GM20000 (cell line): ENCODE measurements around the gene CARMIL1.

Experiments
- DNase-seq: peaks from one replicate; pipeline ENCODE4 v3.0.0; 2012; ENCODE audit warnings: low spot score
- TF ChIP-seq, protein P1 (sequence below): IDR thresholded peaks from 2 replicates; pipeline ENCODE4 v1.5.1; 2012; ENCODE audit warnings: mild to moderate bottlenecking, control low read depth; ENCODE audit errors: extremely low read depth, missing control alignments

The CARMIL1 gene

DNA sequence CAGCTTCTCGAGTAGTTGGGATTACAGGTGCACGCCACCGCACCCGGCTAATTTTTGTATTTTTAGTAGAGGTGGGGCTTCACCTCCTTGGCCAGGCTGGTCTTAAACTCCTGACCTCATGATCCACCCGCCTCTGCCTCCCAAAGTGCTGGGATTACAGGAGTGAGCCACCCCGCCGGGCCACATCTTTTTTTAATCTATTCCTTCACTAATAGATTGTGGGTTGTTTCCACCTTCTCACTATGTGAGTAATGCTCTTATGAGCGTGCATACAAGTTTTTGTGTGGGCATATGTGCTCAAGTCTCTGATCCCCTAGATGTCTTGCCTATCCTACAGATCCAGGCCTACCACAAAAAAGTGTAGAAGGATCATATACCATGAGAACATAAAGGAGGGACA, 30.7 kb downstream of the CARMIL1 start:
- no peak for DNase-seq
- TF ChIP-seq, protein P1, sequence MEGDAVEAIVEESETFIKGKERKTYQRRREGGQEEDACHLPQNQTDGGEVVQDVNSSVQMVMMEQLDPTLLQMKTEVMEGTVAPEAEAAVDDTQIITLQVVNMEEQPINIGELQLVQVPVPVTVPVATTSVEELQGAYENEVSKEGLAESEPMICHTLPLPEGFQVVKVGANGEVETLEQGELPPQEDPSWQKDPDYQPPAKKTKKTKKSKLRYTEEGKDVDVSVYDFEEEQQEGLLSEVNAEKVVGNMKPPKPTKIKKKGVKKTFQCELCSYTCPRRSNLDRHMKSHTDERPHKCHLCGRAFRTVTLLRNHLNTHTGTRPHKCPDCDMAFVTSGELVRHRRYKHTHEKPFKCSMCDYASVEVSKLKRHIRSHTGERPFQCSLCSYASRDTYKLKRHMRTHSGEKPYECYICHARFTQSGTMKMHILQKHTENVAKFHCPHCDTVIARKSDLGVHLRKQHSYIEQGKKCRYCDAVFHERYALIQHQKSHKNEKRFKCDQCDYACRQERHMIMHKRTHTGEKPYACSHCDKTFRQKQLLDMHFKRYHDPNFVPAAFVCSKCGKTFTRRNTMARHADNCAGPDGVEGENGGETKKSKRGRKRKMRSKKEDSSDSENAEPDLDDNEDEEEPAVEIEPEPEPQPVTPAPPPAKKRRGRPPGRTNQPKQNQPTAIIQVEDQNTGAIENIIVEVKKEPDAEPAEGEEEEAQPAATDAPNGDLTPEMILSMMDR = no peak

DNA sequence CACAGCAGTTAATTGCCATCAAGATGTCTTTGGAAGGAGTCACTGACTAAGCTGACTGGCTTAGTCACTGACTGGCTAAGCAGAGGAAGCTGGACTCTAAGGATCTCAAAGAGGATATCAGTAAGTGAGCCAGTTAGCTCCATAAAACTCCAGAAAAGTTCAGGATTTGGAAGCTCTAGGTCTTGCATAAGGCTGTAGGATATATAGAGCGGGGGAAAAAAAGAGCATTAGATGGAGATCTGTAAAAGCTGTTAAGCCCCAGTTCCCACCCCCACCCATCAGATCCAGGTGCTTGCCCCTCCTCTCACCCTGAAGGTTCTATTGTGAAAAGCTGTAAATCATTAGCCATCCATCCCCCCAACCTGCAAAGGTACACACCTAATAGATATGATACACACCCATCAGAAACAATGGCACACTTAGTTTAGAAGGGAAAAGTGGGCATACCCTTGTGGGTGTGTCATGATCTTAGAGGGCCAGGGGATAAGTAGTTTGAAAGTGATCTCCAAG, 32.2 kb downstream of the CARMIL1 start:
- no peak for DNase-seq

DNA sequence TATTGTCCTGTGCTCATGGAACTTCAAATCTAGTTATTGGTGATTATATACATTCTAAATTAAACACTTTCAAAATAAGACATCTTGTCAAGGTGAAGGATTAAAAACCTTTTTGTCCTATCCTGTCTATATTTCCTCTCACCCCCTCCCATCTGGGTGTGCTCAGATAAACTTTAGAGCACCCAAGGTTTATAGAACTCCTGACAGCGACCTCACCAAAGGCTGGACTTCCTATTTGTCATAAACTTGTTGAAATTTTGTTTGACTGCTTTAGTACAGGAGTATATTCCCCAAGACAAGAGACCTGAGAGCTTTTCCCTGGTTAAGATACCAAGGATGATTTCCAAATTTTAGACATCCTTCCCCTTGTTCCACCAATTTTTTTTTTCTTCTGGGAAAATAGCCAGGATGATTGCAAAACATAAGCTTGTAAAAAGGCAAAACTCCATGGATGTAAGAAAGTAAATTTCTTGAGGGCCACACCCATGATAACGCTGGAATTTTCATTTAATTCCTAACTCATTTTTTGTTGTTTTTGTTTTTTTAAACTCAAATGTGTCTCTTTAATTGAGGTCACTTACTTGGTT, 33.0 kb downstream of the CARMIL1 start:
- no peak for DNase-seq
- TF ChIP-seq, protein P1 = no peak

More for the DNA sequence above, 32.2 kb downstream of the CARMIL1 start:
- TF ChIP-seq, protein P1 = no peak

DNA sequence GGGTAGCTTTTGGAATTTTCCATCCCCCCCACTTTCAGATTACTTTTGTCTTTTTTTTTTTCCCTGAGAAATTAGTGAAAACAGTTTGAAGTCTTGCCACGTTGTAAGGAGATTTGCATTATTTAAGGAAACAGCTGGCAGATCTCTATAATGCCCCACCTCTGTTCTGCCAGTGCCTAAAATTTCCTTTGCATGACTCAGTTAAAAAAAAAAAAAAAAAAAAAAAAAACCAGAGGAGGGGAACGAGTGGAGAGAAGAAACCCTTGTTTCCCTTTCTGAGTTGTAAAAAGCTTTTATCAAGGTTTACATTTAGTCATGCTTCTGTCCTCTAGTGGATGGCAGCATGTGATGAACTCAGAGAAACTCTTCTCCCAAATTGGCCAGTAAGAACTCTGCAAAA, 33.5 kb downstream of the CARMIL1 start:
- DNase-seq = no peak
- TF ChIP-seq, protein P1 = no peak

DNA sequence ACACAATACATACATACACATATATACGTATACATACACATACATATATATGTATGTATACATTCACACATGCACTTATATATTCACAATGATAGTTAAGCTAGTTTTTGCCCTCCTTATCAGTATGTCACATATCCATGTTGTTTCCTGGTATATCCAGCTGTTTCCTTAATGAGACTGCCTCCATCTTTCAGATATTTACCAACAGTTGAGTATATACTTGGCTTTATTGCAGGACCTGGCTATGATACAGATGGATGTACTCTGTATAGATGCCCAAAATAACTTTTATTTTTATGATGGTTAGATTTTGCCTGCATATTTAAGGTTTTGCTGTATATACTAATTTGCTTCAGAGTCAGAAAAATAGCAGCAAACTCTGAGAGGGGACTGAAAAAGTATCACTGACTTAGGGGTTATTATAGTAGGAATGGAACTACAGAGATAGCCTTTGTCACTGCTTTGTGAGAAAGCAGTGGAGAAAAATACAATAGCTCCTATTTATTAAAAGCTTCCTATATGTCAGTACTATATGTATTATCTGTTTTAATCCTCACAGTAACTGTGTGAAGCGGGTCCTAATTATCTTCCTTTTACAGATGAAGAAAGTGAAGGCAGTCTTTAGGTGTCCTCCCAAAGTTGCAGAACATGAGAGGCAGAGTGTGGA, 35.5 kb downstream of the CARMIL1 start:
- DNase-seq = no peak
- TF ChIP-seq, protein P1 = no peak

DNA sequence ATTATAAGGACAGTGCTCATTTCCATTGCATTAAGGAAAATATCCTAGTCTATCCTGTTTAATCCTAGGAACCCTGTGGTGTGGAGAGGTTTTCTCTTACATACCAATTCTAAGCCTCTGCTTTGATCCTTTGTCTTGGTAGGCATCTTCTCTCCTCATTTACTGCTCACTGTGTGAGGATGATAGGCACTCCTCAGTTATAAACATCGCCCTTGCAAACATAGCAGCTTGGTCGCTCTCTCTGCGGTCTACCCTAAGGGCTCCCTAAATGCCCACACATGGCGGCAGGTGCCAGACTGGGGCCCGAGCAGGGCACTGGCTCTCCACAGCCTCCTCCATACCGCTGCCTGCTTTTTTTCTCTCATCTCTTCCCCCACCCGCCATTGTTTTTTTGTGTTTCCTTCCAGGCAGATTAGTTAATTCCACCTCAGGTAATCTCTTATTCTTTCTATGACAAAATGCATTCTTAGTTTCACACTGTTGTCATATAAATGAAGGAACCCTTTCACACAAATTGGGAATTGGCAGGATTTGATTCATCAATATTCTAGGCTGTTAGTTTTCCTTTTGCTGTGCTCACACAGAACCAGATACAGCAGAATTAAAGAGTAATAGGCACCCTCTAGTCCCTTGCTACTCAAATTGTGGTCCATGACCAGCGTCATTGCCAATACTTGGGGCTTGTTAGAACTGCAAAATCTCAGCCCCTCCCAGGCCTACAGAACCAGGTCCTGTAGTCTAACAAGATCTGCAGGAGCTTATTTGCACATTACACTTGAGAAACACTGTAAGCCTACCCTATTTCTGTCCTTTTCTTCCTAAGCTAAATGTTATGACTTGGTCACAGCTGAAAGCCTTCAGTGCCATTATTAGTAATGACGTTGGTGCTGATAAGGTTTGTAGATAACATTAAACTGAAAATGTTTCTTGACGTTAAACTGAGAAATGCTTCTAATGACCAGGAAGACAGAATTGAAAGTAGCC, 36.3 kb downstream of the CARMIL1 start:
- TF ChIP-seq, protein P1 = no peak
- no peak for DNase-seq
